ENCODE data around the gene B4GALT3. TPM values are rescaled to one million over a fixed set of nuclear protein-coding genes. Genes with fewer than 3 reads are reported as not detected.

Gene B4GALT3
- total and polyA plus RNA-seq, 2 of the 8 experiments (the other 6 are each of a cell fraction or from before 2014, with no cell fraction given) = 42.3 to 43.0 TPM

GRCh38 chr1:161195171-161195570 is 17.9 kb upstream of the B4GALT3 start (continued):
- TF ChIP-seq USF2 (IDR thresholded peaks at IDR 0.05; ENCODE audit: low read length) (no peak), EZH2 (IDR thresholded peaks at IDR 0.05; ENCODE audit: low read depth, low read length, severe bottlenecking) (no peak), RNF2 (IDR thresholded peaks at IDR 0.05; ENCODE audit: borderline replicate concordance, low read depth, low read length, missing control alignments, poor library complexity, severe bottlenecking) (no peak)
- TF ChIP-seq, protein P1, sequence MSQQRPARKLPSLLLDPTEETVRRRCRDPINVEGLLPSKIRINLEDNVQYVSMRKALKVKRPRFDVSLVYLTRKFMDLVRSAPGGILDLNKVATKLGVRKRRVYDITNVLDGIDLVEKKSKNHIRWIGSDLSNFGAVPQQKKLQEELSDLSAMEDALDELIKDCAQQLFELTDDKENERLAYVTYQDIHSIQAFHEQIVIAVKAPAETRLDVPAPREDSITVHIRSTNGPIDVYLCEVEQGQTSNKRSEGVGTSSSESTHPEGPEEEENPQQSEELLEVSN (IDR thresholded peaks at IDR 0.05) = no peak

Data from H1 (cell line).